G401 (cell line): ENCODE measurements around the gene IGDCC3. TPM values are rescaled to one million over a fixed set of nuclear protein-coding genes. Genes with fewer than 3 reads are reported as not detected.

Experiments
- DNase-seq: peaks from one replicate; pipeline ENCODE4 v3.0.0-alpha.2; 2015; ENCODE audit warnings: low spot score
- in situ Hi-C: cut with HindIII; loops from 2 replicates; pipeline ENCODE4 v1.10.0; 2016; ENCODE audit warnings: low sequenced_read_pairs, mixed read lengths
- total RNA-seq: library from RNA; depleted of rRNA; stranded (reverse); fragments of >200 nt; shearing (Covaris generic); gene quantifications from 2 replicates; pipeline ENCODE4 v1.2.3, GENCODE V29; 2014; rRNA removed

The IGDCC3 gene
- total RNA-seq, 1 experiment from 2014 or later = 20.1 TPM

DNA sequence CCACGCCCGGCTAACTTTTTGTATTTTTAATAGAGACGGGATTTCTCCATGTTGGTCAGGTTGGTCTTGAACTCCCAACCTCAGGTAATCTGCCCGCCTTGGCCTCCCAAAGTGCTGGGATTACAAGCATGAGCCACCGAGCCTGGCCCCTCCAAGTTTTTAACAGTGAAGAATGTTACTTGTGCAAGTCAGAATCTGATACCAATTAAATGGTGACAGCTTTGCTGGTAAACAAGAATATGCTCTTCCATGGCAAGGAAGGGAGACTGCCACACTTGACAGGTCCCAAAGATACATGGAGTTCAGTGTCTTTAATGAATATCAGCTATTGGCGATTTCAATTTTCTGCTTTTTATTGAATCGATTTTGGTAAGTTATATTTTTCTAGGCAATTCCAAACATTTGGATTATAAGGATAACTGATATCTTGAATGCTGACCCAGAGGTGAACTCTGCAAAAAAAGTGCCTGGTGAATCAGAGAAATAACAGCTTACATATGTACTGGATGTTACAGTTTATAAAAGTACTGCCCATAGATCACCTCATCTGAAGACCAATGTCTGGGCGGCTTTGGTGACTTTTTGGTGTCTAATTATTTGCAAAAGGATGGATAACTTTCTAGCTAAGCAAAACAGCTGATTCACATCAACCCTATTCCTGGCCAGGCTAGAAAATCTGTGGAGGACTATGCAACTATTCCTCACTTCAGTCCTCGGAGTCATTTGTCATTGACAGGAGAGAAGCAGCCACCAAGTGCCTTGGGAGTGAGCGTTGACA, 92.3 kb downstream of the IGDCC3 start:
- DNase-seq = no peak
- in situ Hi-C loops = no loop called here

GRCh38 chr15:65278480-65278879, 99.3 kb downstream of the IGDCC3 start:
- in situ Hi-C loops = no loop called here

More at GRCh38 chr15:65278480-65278879, 99.3 kb downstream of the IGDCC3 start:
- DNase-seq = no peak

Other genes with a start within 250 kb of the IGDCC3 start
- 29.5 and 32.9 TPM in 2 replicates for gene PDCD7, start 244.2 kb downstream of the IGDCC3 start, total RNA-seq
- 29.8 and 34.3 TPM in 2 replicates for gene CLPX, start 192.7 kb downstream of the IGDCC3 start, total RNA-seq
- not detected in 2 replicates for gene CILP, start 166.5 kb downstream of the IGDCC3 start, total RNA-seq
- gene PARP16, start 91.1 kb downstream of the IGDCC3 start, total RNA-seq = 6.2 and 6.3 TPM in 2 replicates
- gene RNU5A-1, start 82.0 kb downstream of the IGDCC3 start, total RNA-seq = not detected in 2 replicates
- gene RNU5B-1, start 73.3 kb downstream of the IGDCC3 start, total RNA-seq = not detected in 2 replicates
- 2.5 and 3.0 TPM in 2 replicates for gene IGDCC4, start 44.9 kb upstream of the IGDCC3 start, total RNA-seq
- 13.6 and 15.4 TPM in 2 replicates for gene DPP8, start 139.7 kb upstream of the IGDCC3 start, total RNA-seq
- gene HACD3, start 152.5 kb upstream of the IGDCC3 start, total RNA-seq = 153 and 189 TPM in 2 replicates
- 28.5 and 46.2 TPM in 2 replicates for gene INTS14, start 233.1 kb upstream of the IGDCC3 start, total RNA-seq
- 7.9 and 8.2 TPM in 2 replicates for gene SLC24A1, start 243.9 kb upstream of the IGDCC3 start, total RNA-seq